Ecto neural progenitor cell (in vitro differentiated cells): ENCODE measurements around the gene TSC2.

Source experiments
- DNase-seq: peaks from one replicate; pipeline ENCODE4 v3.0.0-alpha.2; 2018; ENCODE audit warnings: low spot score

Gene TSC2

DNA sequence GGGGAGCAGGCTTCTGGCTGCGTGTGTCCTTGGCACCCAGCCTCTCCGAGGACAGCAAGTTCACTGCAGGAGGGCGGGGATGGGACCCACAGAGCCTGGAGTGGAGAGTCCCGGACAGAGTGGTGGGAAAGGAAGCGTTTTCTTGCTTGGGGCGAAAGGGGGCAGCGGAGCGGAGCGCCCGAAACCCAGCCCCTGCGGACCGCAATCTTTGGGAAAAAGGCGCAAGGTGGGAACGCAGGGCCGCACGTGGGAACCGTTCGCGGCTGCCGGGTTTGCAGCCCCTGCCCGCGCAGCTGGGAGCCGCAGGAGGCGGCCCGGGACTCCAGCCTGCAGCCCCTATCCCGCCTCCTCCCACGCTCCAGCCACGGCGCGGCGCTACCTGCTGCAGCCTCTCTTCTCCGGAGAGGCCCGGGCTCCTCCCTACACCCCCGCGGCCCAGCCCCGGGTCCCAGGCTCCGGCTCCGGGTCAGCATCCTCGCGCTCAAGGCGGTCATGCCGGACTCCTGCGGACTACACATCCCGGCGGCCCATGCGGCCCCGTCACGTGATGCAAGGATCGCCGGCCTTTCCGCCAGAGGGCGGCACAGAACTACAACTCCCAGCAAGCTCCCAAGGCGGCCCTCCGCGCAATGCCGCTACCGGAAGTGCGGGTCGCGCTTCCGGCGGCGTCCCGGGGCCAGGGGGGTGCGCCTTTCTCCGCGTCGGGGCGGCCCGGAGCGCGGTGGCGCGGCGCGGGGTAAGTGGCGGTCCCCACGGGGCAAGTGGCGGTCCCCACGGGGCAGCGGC is at the start of gene TSC2, which contains the start of gene NTHL1:
TSS of gene TSC2 (plus strand) at position 656 of the 786 bp plus-strand sequence. CDS start 631 bp downstream, outside the sequence.
TSS of gene NTHL1 (minus strand) at position 505 of the 786 bp plus-strand sequence. CDS start at position 494, 11 bp downstream.
- DNase-seq = peak; percentile 99

DNA sequence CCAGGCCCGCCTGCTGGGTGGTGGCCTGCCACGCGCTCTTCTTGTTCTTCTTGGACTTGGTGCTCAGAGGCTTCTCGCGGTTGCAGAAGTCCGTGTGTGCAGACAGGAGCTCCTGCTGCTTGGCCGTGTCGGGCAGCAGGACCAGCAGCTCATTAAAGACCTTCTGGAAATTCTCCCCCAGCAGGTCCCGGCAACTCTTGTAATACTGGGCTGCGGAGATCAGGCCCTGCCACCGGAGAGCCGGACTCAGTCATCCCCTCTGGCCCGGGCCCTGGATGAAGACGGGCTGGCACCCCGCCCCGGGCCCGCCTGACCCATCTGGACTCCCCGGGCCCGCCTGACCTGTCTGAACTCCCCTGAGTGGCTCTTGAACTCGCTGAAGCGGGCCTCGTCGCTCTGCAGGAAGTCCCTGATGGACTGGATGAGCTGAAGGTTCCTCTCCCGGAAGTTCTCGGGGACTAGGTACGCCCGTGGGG is 49.4 kb upstream of the TSC2 start:
- no peak for DNase-seq

DNA sequence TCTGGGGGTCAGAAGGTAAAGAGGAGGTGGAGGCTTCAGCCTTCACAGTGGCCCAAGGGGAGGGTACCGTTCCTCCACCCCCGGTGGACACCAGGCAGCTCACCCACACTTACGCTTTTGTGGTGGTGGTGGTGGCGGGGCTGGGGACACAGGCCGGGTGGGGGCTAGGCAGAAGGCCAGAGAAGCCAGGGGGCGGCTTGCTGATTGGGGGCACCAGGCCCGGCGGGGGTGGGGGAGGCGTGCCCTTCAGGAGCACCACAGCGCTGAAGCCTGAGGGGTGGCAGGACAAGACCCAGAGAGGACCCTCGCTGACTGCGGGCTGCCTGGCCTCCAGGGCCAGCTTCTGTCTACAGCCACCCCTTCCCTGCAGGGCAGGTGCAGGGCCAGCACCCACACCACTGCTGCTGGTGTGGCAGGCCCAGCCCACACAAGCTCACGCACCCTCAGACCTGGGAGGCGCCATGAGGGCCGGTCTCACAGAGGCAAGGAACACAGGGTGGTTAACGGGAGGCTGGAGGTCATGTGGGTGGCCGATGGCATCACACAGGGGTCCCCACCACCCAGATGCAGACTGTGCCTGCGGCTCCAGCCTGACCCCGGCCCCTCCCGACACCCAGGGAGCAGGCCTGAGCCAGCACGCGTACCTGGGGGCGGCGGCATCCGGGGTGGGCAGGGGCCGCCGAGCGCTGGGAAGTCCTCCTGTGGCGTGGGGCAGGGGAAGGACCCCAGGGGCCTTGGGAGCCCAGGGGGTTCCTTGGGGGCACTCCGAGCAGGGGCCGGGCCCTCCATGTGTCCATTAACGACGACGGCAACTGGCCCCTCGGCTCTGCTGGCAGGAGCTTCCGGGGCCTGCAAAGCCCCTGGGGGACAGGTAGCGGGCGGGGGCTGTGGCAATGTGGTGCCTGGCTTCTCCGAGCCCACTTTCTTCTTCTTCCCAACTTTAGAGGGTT is 48.7 kb upstream of the TSC2 start:
- no peak for DNase-seq

DNA sequence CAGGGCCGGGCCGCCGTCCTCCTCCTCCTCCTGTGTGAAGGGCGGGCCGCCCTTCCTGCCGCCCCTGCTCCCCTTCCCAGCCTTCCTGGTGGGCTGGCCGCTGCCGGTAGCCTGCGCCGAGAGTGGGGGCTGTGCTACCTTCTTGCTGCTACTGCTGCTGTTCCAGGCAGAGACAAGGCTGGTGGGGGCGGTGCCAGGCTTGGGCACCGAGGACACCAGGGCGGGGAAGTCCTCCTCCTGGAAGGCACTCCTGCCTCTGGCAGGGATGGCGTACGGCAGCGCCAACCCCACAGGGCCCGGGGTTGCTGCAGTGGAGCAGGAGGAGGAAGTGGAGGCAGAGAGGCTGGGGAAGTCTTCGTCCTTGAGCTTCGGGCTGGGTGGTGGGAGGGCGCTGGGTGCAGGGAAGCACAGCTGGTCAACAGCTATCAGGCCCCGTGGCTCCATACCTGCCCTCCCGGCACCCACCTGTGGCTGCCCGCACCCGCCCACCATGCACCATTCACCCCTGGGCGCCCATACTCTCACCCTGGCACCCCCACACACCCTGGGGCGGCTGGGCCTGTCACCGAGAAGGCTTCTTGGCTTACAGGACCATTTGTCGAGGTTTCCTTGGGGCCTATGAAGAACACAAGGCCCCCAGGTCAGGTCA is 47.8 kb upstream of the TSC2 start:
- DNase-seq = no peak

DNA sequence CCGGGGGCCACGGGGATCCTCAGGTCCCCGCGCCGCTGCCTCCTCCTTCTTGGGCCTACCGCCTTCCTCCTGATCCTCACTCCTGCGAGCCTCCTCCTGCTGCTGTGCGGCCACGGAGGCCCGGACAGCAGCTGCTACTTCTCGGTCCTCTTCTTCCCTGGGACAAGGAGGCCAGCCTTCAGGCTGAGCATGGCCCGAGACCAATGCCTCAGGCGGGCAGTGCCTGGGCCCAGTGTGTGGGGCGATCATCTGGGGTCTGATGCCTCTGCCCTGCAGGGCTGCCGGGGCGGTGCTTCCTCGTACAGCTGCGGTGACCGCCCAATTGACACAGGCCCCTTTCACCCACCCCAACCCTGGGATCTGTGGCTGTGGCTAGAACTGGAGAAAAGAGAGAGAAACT is 46.8 kb upstream of the TSC2 start:
- no peak for DNase-seq

DNA sequence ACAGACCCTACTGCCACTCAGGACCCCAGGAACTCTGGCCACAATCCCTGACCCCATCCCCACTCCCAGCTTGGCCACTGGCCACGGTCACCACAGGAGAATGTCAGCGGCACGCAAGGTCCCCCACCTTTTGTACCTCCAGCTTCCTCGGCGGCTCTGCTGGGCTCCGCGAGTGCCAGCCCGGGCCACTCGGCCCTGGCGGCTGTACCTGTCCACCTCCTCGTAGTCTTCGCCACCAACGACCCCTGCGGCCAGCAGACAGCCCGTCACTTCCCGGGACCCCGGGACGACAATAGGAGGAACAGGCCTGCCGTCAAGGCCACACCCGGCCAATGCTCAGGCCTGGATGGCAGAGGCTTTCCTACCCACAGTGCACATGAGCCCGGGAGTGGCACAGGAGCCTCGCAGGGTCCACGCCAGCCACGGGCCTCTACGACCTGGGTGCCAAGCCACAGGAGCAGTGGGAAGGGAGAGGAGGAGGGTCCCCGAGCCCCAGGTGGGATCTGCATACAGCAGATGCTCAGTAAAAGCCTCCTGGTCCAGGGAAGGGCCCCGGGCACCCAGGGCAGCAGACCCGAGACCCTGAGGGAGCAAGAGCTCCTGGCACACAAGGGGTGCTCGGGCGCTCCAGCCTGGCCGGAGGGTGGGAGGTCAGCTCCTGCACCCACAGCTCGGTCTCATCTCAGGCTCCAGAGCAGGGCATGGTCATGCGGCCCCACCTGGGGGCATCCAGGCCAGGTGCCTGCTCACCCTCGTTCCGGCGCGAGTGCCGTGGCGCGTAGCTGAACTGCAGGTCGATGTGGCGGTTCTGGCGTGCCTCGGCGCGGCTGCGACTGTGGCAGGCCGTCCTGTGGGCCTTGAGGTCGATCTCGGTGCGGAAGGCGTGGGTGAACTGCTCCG is 46.1 kb upstream of the TSC2 start:
- no peak for DNase-seq

DNA sequence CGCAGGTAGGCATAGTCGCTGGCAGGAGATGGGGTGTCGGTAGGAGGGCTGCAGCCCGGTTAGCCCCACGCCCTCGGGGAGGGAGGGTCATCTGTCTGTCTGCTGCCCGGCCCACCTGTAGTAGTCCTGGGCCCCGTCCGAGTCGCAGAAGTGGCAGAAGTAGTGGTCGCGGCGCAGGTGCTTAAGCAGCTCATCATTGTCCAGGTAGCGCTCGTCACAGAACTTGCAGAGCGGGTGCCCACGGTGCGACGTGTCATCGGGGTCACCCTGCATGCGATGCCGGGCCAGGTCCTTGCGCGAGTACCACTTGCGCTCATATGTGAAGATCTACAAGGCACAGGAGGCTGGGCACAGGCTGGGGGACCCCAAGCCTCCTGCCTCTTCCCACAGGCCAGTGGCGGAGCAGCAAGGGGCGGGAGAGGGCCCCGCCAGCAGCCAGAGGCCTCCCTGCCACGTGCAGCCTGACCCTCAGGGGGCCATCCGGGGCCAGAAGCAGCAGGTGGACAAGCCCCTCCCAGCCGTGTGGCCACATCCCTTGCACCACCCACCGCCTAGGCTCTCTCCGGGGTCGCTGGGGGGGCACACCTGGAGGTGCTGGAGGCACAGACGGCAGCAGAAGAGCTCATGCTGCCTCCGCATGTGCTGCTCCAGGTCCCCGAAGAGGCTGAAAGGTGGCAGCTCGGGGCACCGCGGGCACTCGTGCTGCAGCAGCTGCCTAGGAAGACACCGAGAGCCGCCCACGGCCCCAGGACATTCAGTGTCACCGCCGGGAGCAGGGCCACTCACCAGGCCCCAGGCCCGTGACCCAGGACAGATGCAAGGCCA is 45.2 kb upstream of the TSC2 start:
- DNase-seq = no peak

DNA sequence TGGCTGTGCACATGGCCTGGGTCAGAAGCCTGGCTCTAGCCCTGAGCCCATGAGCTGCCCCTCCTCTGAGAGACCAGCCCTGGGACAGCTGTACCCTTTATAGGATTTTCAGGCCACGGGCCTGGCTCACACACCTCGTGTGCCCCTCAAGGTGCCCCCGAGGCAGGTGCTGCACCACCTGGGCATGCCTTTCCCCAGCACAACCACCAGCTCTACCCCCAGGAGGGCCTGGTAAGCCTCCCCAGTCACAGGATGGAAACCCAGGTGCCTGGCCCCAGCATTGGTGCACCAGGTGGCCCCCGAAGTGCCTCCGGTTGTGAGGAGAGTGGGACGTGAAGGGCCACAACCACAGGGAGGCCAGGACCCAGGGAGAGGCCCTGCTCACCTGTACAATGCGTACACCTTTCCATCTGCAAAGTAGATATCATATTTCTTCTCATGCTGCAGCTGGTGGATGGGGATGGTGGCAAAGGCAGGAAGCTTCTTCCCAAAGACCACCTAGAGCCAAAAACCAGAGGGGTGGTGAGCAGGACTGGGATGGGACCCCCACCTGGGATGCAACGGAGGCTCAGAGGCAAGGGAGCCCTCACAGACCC is 44.5 kb upstream of the TSC2 start:
- no peak for DNase-seq

DNA sequence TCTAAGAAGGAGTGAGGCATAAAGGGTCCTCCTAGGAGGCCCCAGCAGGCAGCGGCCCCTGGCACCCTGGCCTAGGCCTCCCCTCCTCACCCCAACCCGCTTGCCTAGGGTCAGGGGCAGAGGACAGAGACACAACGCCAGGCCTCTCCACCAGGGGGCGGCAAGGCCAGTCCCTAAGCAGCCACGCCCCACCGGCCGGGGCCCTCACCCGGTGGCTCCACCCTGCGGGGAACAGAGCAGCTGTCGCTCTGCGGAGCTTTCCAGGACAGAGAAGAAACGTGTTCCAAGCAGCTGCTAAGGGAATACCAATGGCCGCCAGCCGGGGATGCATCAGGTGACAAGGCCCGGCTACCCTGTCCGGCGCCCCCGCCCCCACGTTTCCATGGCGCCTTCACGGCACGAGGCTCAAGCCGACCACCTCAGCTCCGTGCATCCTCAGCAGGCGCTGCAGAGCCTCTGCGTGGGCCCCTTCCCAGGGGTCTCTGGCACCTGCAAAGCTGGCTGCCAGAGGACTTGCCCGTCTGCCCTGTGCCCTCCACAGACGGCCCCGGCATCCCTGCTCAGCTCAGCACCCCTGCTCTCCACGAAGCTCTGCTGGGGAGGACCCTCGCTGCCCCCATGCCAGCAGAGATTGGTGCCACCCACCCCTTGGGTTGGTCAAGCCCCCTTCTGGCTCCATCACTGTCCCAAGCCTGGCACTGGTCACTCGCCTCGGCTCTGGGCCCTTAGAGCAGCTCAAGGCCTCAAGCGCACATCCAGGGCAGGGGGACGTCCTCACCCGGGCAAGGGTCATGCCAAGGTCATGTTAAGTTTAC is 43.8 kb upstream of the TSC2 start:
- DNase-seq = peak; percentile 97

DNA sequence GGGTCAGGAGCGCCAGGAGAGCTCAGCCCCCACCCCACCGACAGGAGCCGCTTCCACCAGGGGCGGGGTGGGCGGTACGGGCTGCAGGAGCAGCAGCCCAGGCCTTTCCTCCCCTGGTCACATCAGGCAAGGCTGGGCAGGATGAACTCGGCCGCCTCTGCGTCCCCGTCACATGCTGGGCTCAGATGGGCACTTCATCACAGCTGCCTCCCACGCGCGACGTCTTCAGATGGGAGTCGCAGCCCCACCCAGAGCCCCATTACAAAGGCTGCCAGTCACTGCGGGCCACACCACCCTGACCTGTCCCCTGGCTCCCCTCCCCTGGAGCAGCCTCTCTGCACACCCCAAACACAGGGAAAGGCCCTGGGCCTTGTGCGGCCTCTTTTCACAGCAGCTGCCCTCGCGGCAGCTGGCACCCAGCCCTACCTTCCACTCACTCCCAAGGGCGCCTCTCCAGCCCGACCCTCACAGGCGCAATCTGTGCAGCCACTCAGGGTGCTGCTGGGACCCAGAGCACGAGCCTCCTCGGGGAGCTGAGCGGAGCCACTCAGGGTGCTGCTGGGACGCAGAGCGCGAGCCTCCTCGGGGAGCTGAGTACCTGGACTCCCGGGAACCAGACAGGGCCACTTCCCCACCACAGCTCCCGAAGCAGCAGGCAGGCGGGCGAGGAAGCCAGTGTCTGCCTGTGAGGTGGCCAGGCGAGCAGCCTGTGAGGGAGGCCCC is 42.8 kb upstream of the TSC2 start:
- no peak for DNase-seq

DNA sequence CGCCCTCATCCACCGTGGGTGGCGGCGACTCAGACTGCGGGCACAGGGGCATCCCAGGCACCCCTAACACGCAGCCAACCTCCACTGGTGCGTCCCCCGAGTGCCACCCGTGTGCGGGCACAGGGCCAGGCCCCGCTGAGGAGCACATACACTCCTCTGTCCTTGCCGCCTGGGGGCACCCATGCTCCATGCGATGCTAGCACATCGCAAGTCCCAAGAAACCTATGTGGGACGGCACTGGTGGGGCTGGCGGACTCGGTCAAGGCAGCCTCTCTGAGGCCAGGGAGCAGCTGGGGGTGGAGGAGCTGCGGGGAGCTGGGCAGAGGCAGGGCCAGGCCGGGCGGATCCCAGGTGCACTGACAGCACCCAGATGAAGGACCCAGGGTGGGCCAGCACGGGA is 42.1 kb upstream of the TSC2 start:
- DNase-seq = no peak

DNA sequence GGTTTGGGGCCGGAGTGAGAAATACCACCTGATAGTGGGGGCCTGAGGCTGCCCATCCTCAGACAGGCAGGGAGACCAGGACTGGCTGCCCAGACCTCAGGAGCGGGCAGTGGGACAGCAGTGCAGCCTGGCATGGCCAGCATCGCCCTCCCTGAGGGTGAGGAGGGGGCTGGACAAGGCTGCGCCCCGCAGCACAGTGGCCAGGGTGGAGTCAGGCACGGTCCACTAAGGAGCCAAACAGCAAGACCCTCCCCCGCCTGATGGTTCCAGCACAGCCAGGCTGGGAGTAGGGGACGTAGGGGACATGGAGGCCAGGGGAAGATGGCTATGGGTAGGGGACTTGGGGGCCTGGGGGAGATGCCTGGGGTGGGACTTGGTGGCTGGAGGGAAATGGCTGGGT is 41.5 kb upstream of the TSC2 start:
- DNase-seq = no peak

DNA sequence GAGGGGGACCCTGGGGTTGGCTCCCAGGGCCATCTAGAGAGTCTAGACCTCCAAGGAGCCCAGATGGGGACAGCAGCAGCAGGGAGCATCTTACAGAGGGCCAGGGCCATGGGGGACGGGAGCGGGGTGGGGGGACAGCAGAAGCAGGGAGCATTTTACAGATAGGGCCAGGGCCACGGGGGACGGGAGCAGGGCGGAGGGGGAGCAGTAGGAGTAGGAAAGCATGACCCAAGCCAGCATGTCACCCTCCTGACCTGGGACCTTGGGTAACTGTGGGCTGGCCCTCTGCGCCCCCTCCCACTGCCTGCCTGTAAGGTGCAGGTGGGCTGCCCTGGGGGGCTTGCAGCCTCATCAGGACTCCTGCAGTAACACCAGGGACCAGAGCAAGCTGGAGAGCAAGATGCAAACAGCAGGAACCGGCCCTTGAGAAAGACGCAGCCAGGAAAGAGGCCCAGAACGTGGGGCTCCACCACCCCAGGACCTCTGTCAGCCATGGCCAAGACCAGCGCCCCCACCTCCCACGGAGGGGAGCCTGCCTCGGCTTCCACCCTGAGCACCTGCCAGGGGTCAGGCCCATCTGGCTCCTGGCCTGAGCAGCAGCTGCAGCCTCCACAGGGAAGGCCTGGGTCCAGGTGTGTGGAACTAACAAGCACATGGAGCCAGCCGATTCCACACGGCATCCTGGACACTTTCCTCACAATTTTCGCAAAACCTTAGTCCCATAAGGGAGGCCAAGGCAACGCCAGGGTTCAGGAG is 40.5 kb upstream of the TSC2 start:
- no peak for DNase-seq

DNA sequence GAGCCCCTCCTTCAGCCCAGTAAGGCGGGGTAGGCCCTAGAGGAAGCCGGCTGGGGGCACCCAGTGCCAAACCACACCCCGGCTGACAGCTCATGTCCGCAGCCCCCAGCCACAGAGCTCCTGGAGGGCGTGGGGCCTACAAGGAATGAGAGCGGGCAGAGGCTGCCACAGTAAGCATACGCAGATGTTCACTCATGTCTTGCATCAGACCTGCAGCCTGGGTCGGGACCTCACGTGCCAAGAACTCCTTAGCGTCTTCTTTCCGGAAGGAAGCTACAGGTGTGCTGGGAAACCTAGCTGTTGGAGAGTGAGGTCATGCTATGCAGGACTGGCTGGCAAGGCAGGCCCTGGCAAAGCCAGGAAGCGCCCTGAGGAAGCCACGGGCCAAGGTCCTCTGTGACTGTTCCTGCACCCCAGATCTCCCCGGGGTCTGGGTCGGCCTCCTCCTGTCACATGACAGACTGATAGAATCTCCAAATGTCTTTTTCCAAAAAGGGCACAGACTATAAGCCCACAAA is 39.7 kb upstream of the TSC2 start:
- DNase-seq = no peak

DNA sequence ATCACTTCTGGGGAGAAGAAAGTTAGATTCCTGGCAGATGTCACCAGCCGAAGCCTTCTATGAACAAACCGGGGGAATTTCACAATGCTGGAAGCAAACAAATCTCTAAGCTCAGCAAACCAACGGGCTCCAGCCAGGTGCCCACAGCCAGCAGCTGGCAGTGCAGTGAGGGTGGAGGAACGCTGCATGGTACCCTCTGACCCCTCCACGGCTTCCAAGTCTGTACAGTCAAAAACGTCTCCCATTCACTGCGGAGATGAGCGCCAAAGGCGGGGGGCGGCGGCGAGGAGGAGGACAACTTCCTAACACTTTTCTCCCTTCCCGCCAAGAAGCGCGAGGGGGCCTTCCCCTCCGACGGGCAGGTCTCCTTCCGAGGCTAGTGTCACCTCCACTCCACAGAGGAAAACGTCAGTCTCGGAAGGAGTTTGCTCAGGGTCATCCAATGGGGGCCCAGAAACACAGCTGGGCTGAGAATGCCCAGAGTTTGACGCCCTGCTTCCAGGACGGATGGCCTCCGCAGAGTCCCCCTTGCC is 39.1 kb upstream of the TSC2 start:
- DNase-seq = no peak

DNA sequence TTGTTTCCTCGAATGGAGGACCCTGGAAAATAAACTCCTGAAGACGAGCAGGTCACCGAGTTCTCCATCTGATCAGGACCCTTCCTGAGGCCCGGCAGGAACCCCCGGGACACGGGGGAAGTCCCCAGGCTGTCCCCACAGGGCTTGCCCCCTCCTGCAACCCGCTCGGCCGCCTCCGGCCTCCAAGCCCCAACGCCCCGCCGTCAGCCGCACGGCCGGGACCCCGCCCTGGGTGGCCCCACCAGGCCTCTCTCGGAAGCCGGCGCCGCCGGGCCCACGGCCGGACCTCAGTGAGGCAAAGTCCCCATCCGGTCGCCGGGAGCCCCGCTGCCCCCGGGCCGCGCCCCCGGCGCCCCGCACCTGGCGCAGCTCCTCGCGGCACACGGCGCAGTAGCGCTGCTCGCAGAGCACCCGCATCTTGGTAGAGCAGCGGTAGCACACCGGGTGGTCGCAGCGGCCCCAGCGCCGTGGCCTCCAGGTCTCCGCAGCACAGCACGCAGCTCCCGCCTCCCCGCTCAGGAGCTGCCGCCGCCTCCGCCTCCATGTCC is 38.5 kb upstream of the TSC2 start:
- DNase-seq = no peak
